HUDEP-2 (cell line): ENCODE results near the gene TCP11.

Experiments used
- DNase-seq, 76 experiments: peaks; one replicate each; lab custom pipeline; 2025; ENCODE audit not compliant: unreplicated experiment in 76 of 76; lab: John Stamatoyannopoulos, UW

Gene TCP11

GRCh38 chr6:35173427-35174087 lies 32.4 kb upstream of the TCP11 start:
- no peak for DNase-seq

- DNase-seq = no peak
These were observed 31.9 kb upstream of the TCP11 start for GRCh38 chr6:35173044-35173426.

- DNase-seq = no peak
These were observed 29.8 kb upstream of the TCP11 start for GRCh38 chr6:35170891-35171290.

- DNase-seq = no peak
These were observed 29.0 kb upstream of the TCP11 start for GRCh38 chr6:35170166-35170565.

GRCh38 chr6:35168461-35168861 lies 27.3 kb upstream of the TCP11 start:
- DNase-seq = no peak

- no peak for DNase-seq
These were observed 26.4 kb upstream of the TCP11 start for GRCh38 chr6:35167505-35167904.

- no peak for DNase-seq
These were observed 25.4 kb upstream of the TCP11 start for GRCh38 chr6:35166520-35166919.

- no peak for DNase-seq
These were observed 25.0 kb upstream of the TCP11 start for GRCh38 chr6:35166116-35166515.

- no peak for DNase-seq
These were observed 24.5 kb upstream of the TCP11 start for GRCh38 chr6:35165630-35166071.

- DNase-seq = no peak
These were observed 23.7 kb upstream of the TCP11 start for GRCh38 chr6:35164868-35165267.

- no peak for DNase-seq
These were observed 23.1 kb upstream of the TCP11 start for GRCh38 chr6:35164277-35164676.

- no peak for DNase-seq
These were observed 22.7 kb upstream of the TCP11 start for GRCh38 chr6:35163836-35164235.

- no peak for DNase-seq
These were observed 20.9 kb upstream of the TCP11 start for GRCh38 chr6:35161776-35162607.

GRCh38 chr6:35161266-35161665 lies 20.1 kb upstream of the TCP11 start:
- DNase-seq = no peak

GRCh38 chr6:35160642-35161041 lies 19.5 kb upstream of the TCP11 start:
- no peak for DNase-seq

GRCh38 chr6:35158520-35158919 lies 17.4 kb upstream of the TCP11 start:
- no peak for DNase-seq

- no peak for DNase-seq
These were observed 13.8 kb upstream of the TCP11 start for GRCh38 chr6:35154947-35155346.

GRCh38 chr6:35154262-35154661 lies 13.1 kb upstream of the TCP11 start:
- DNase-seq = no peak

- DNase-seq = no peak
These were observed 11.0 kb upstream of the TCP11 start for GRCh38 chr6:35152067-35152707.

- no peak for DNase-seq
These were observed 10.3 kb upstream of the TCP11 start for GRCh38 chr6:35151466-35151865.

- DNase-seq = no peak
These were observed 8.9 kb upstream of the TCP11 start for GRCh38 chr6:35149891-35150566.
